KMS-11 (cell line): ENCODE measurements around the gene CCR3.

Experiments
- H2AFZ ChIP-seq: fragments of 200-600 bp; sonication (generic); 2 replicates; pipeline ENCODE4 v1.6.1; 2016; ENCODE audit warnings: antibody characterized with exemption, mixed run types, low read depth
- H3K27ac ChIP-seq: fragments of 200-600 bp; sonication (generic); 2 replicates; pipeline ENCODE4 v1.6.1; 2016; ENCODE audit warnings: mild to moderate bottlenecking, mixed run types
- H3K27me3 ChIP-seq: fragments of 200-600 bp; sonication (generic); 2 replicates; pipeline ENCODE4 v1.6.1; 2017; ENCODE audit warnings: mild to moderate bottlenecking, low read depth, mixed run types, moderate library complexity; ENCODE audit not compliant: insufficient read depth
- H3K36me3 ChIP-seq: fragments of 200-600 bp; sonication (generic); 2 replicates; pipeline ENCODE4 v1.6.1; 2017; ENCODE audit warnings: mild to moderate bottlenecking, mixed run types; ENCODE audit not compliant: insufficient read depth
- H3K4me1 ChIP-seq: fragments of 200-600 bp; sonication (generic); 2 replicates; pipeline ENCODE4 v1.6.1; 2016; ENCODE audit warnings: mild to moderate bottlenecking, low read depth, mixed run types; ENCODE audit not compliant: poor library complexity, severe bottlenecking
- H3K4me2 ChIP-seq: fragments of 200-600 bp; sonication (generic); 2 replicates; pipeline ENCODE4 v1.7.0; 2016; ENCODE audit warnings: mild to moderate bottlenecking, mixed run types
- H3K4me3 ChIP-seq: fragments of 200-600 bp; sonication (generic); IDR thresholded peaks from 2 replicates; pipeline ENCODE4 v1.6.1; 2017; ENCODE audit warnings: low read depth, low read length, mixed read lengths; ENCODE audit not compliant: insufficient read depth
- H3K79me2 ChIP-seq: fragments of 200-600 bp; sonication (generic); 2 replicates; pipeline ENCODE4 v1.6.1; 2016; ENCODE audit warnings: low read depth, mixed run types; ENCODE audit not compliant: insufficient read depth
- H3K9ac ChIP-seq: fragments of 200-600 bp; sonication (generic); 2 replicates; pipeline ENCODE4 v1.6.1; 2016; ENCODE audit warnings: mild to moderate bottlenecking, mixed run types
- H4K20me1 ChIP-seq: fragments of 200-600 bp; sonication (generic); 2 replicates; pipeline ENCODE4 v1.6.1; 2016; ENCODE audit warnings: mild to moderate bottlenecking, mixed run types; ENCODE audit not compliant: insufficient read depth
- TF ChIP-seq, protein P1 (sequence below): fragments of 200-600 bp; sonication (generic); conservative IDR thresholded peaks from 2 replicates; pipeline ENCODE4 v1.6.1; 2017; ENCODE audit warnings: low read depth, mild to moderate bottlenecking, antibody characterized with exemption, low read length, moderate library complexity, mixed read lengths

Gene CCR3

DNA sequence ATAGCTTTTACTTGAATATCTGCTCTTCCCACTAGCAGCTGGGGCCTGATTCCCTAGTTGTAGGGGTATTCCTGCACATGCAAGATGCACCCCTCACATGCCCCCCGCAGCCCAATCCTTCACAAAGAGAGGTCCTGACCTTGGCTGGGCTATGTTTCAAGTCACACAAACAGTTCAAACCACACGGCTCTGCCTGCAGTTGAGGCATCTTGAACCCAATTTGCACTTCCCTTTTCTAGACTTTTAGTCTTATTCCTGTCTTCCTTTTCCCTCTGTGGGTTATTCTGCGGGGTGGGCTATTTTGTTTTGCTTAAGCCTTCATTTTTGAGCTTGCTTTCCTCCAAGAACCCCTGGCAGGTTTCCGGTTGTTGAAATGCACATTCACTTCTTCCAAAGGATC is 20.9 kb upstream of the CCR3 start:
- Histone ChIP-seq H3K9ac (no peak overlapping the region), H3K27me3 (no peaks in the 10 kb centered on the region), H3K4me2 (no peak overlapping the region), H4K20me1 (no peaks in the 10 kb centered on the region), H2AFZ (no peak overlapping the region), H3K36me3 (no peaks in the 10 kb centered on the region), H3K4me1 (peaks cover 7% of the 10 kb centered on the region), H3K79me2 (no peaks in the 10 kb centered on the region), H3K4me3 (no peak overlapping the region), H3K27ac (no peak overlapping the region)
- TF ChIP-seq, protein P1, sequence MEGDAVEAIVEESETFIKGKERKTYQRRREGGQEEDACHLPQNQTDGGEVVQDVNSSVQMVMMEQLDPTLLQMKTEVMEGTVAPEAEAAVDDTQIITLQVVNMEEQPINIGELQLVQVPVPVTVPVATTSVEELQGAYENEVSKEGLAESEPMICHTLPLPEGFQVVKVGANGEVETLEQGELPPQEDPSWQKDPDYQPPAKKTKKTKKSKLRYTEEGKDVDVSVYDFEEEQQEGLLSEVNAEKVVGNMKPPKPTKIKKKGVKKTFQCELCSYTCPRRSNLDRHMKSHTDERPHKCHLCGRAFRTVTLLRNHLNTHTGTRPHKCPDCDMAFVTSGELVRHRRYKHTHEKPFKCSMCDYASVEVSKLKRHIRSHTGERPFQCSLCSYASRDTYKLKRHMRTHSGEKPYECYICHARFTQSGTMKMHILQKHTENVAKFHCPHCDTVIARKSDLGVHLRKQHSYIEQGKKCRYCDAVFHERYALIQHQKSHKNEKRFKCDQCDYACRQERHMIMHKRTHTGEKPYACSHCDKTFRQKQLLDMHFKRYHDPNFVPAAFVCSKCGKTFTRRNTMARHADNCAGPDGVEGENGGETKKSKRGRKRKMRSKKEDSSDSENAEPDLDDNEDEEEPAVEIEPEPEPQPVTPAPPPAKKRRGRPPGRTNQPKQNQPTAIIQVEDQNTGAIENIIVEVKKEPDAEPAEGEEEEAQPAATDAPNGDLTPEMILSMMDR = no peak

DNA sequence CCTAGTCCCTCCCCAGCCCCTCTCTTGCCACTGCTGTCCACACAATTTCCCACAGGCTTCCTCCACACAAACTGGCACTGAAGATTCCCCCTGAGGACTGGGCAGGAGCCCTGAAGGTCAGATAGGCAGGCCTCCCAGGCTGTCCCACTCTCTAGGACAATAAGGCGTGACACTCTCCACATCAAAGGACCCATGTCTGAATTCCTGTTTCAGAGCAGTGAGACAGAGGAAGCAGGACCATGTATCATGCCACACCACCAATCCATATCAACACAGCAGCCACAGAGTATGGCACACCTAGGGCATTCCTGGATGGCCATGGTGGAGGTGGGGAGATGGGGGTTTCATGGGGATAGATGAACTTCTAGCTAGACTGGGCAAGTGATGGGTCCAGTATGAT is 20.3 kb upstream of the CCR3 start:
- Histone ChIP-seq H3K4me2 (no peak overlapping the region), H2AFZ (no peak overlapping the region), H3K27me3 (no peaks in the 10 kb centered on the region)

DNA sequence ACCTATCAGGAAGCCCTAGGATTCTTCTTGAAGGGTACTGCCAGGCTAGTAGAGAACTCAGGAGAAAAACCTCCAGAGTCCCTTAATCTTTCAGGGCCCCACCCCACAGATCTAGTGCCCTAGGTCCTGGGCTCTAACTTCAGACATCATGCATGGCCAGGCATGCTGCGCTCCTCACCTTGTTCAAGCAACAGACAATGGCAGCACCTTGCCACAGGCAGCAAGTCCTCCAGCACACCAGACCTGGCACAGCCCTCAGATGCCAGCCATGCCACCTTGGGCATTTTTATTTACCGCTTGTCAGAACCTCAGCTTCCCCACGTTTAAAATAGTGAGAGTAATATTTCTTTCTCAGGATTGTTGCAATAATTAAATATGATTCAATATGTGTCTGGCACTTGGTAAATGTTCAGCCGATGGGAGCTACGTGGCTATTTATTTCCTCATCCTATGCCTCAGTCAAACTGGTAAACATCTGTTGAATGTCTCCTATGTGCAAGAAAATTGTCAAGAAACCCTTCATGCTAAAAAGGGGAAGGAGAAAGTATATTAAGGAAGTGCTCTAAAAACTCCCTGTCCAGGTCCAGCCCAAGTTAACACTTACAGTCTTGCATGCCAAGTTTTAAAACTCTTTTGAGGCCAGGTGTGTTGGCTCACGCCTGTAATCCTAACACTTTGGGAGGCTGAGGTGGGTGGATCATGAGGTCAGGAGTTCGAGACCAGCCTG is 19.7 kb upstream of the CCR3 start:
- Histone ChIP-seq H2AFZ (no peak overlapping the region), H3K9ac (no peak overlapping the region), H3K79me2 (no peaks in the 10 kb centered on the region), H3K4me3 (no peak overlapping the region), H3K27ac (no peak overlapping the region), H3K4me1 (no peaks in the 10 kb centered on the region), H3K4me2 (no peak overlapping the region), H3K27me3 (no peaks in the 10 kb centered on the region), H4K20me1 (no peaks in the 10 kb centered on the region), H3K36me3 (no peaks in the 10 kb centered on the region)
- TF ChIP-seq, protein P1 = no peak

More for the DNA sequence above, 20.3 kb upstream of the CCR3 start:
- no peak overlapping the region for H3K4me3 ChIP-seq
- H4K20me1 ChIP-seq = no peaks in the 10 kb centered on the region
- H3K27ac ChIP-seq = no peak overlapping the region
- H3K36me3 ChIP-seq = no peaks in the 10 kb centered on the region
- no peak overlapping the region for H3K9ac ChIP-seq
- H3K4me1 ChIP-seq = peaks cover 2% of the 10 kb centered on the region
- TF ChIP-seq, protein P1 = no peak
- no peaks in the 10 kb centered on the region for H3K79me2 ChIP-seq

DNA sequence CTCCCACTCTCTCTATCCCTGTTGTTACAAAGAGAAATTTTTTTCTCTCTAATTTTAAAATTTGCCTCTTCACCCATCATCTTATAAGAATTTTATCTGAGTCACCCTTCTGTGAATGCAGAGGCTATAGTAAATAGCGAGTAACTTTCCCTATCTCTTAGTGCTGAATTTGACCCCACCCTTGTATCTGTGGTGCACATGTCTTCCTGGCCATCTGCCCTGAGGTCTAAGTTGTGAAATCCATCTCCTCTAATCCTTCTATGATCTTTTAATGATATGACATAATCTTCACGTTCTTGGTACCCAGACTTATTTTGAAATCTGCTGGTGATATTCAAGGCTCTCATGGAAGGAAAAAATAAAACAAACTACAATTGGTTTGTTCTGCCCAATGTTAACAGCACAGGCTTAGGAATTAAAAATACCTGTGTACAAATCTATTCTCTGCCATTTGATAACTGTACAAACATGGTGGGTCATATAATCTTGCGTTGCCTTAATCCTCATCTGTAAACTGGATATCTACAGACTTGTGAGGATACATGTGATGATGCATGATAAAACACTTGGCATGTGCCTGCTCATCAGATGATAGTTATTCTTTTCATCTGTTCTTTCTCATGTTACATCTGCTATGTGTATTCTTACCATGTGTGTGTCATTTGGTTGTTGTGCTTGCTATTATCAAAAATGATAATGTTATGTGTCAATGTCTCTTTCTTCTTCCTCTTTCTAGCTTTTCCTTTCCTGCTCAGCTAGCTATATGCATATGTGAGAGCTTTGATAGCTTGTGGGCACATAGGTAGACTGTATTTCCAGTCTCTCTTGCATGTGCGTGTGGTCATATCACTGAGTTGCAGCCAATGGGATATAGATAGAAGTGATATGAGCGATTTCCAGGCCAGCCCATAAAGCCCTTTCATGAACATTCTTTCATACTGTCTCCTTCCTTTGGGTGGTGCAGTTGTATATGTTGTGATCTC is 13.7 kb upstream of the CCR3 start:
- no peak overlapping the region for H3K4me2 ChIP-seq
- H3K9ac ChIP-seq = no peak overlapping the region
- no peaks in the 10 kb centered on the region for H3K36me3 ChIP-seq
- no peak overlapping the region for H2AFZ ChIP-seq
- no peaks in the 10 kb centered on the region for H3K79me2 ChIP-seq
- no peak overlapping the region for H3K4me3 ChIP-seq
- H3K4me1 ChIP-seq = no peaks in the 10 kb centered on the region
- H4K20me1 ChIP-seq = no peaks in the 10 kb centered on the region
- TF ChIP-seq, protein P1 = no peak
- no peak overlapping the region for H3K27ac ChIP-seq
- no peaks in the 10 kb centered on the region for H3K27me3 ChIP-seq
